Neutrophil (primary cell): ENCODE results near the gene HDHD5.

Experiments
- H3K27ac ChIP-seq: fragments of 200-600 bp; sonication (generic); 2 replicates; pipeline ENCODE4 v1.5.1; 2016; ENCODE audit warnings: mild to moderate bottlenecking, moderate library complexity
- H3K27me3 ChIP-seq: fragments of 200-600 bp; sonication (generic); 2 replicates; pipeline ENCODE4 v1.6.0; 2016; ENCODE audit warnings: mild to moderate bottlenecking
- H3K36me3 ChIP-seq: fragments of 200-600 bp; sonication (generic); 2 replicates; pipeline ENCODE4 v1.5.1; 2017
- H3K4me1 ChIP-seq, 2 experiments: fragments of 200-600 bp in 1 of 2; sonication (generic) in 1 of 2; 1 replicate in 1 of 2; 2 replicates in 1 of 2; pipeline versions ENCODE4 v1.5.1 to v1.6.1; 2013 to 2016; ENCODE audit warnings: low read depth in 1 of 2, low read length in 1 of 2, mild to moderate bottlenecking in 1 of 2, moderate library complexity in 1 of 2; ENCODE audit not compliant: control insufficient read depth in 1 of 2, insufficient read depth in 1 of 2
- H3K4me3 ChIP-seq, 2 experiments: fragments of 200-600 bp in 1 of 2; sonication (generic) in 1 of 2; 1 replicate in 1 of 2; 2 replicates in 1 of 2; pipeline ENCODE4 v1.5.1; 2013 to 2016; ENCODE audit warnings: low read depth in 1 of 2, low read length in 1 of 2, mild to moderate bottlenecking in 1 of 2, moderate library complexity in 1 of 2
- H3K9me3 ChIP-seq: fragments of 200-600 bp; sonication (generic); 2 replicates; pipeline ENCODE4 v1.5.1; 2016
- TF ChIP-seq, protein P1 (sequence below): fragments of 200-600 bp; sonication (generic); IDR thresholded peaks from 2 replicates; pipeline ENCODE4 v1.5.1; 2016; ENCODE audit warnings: antibody characterized with exemption

HDHD5 gene

GRCh38 chr22:17194213-17194612 lies 35.1 kb upstream of the HDHD5 start:
- no peak overlapping the region for H3K4me3 ChIP-seq
- H3K9me3 ChIP-seq = no peaks in the 10 kb centered on the region
- H3K27ac ChIP-seq = no peak overlapping the region
- no peaks in the 10 kb centered on the region for H3K4me1 ChIP-seq
- no peaks in the 10 kb centered on the region for H3K27me3 ChIP-seq
- no peaks in the 10 kb centered on the region for H3K36me3 ChIP-seq
- TF ChIP-seq, protein P1, sequence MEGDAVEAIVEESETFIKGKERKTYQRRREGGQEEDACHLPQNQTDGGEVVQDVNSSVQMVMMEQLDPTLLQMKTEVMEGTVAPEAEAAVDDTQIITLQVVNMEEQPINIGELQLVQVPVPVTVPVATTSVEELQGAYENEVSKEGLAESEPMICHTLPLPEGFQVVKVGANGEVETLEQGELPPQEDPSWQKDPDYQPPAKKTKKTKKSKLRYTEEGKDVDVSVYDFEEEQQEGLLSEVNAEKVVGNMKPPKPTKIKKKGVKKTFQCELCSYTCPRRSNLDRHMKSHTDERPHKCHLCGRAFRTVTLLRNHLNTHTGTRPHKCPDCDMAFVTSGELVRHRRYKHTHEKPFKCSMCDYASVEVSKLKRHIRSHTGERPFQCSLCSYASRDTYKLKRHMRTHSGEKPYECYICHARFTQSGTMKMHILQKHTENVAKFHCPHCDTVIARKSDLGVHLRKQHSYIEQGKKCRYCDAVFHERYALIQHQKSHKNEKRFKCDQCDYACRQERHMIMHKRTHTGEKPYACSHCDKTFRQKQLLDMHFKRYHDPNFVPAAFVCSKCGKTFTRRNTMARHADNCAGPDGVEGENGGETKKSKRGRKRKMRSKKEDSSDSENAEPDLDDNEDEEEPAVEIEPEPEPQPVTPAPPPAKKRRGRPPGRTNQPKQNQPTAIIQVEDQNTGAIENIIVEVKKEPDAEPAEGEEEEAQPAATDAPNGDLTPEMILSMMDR = no peak

- TF ChIP-seq, protein P1 = no peak
- no peak overlapping the region for H3K27ac ChIP-seq
These were observed 33.1 kb upstream of the HDHD5 start for GRCh38 chr22:17192186-17192585.

GRCh38 chr22:17191163-17191784 lies 32.2 kb upstream of the HDHD5 start:
- H3K27ac ChIP-seq = no peak overlapping the region
- no peaks in the 10 kb centered on the region for H3K4me1 ChIP-seq
- H3K27me3 ChIP-seq = no peaks in the 10 kb centered on the region
- TF ChIP-seq, protein P1 = no peak
- no peaks in the 10 kb centered on the region for H3K9me3 ChIP-seq
- no peak overlapping the region for H3K4me3 ChIP-seq
- H3K36me3 ChIP-seq = no peaks in the 10 kb centered on the region

More at GRCh38 chr22:17192186-17192585, 33.1 kb upstream of the HDHD5 start:
- Histone ChIP-seq H3K27me3 (no peaks in the 10 kb centered on the region), H3K36me3 (no peaks in the 10 kb centered on the region), H3K9me3 (no peaks in the 10 kb centered on the region), H3K4me3 (no peak overlapping the region), H3K4me1 (no peaks in the 10 kb centered on the region)

GRCh38 chr22:17190702-17191101 lies 31.6 kb upstream of the HDHD5 start:
- H3K27ac ChIP-seq = no peak overlapping the region
- TF ChIP-seq, protein P1 = no peak

DNA sequence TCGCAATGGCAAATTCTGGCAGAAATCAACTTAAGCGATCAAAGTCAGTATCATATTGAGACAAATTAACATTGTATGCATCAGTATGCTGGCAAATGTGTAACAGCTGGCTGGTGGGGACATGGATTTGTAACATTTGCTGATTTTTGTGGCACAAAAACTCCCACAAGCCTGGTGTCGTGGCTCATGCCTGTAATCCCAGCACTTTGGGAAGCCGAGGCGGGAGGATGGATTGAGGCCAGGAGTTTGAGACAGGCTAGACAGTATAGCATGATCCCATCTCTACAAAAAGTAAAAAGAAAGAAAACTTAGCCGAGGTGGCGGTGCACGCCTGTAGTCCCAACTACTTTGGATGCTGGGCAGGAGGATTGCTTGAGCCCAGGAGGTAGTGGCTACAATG lies 17.6 kb upstream of the HDHD5 start:
- Histone ChIP-seq H3K4me3 (no peak overlapping the region), H3K9me3 (no peaks in the 10 kb centered on the region), H3K36me3 (no peaks in the 10 kb centered on the region), H3K27me3 (no peaks in the 10 kb centered on the region), H3K27ac (no peak overlapping the region), H3K4me1 (peaks cover 8% of the 10 kb centered on the region in 2 experiments)
- TF ChIP-seq, protein P1 = no peak

More at GRCh38 chr22:17190702-17191101, 31.6 kb upstream of the HDHD5 start:
- Histone ChIP-seq H3K4me1 (no peaks in the 10 kb centered on the region), H3K27me3 (no peaks in the 10 kb centered on the region), H3K36me3 (peaks cover 5% of the 10 kb centered on the region), H3K4me3 (no peak overlapping the region), H3K9me3 (no peaks in the 10 kb centered on the region)
